HepG2 (cell line): ENCODE measurements around the gene POLDIP3. TPM values are rescaled to one million over a fixed set of nuclear protein-coding genes. Genes with fewer than 3 reads are reported as not detected.

Experiments used
- ATF7-NPFF ChIP-seq: sonication (generic); formaldehyde crosslinking; IDR thresholded peaks from 2 replicates; pipeline ENCODE4 v1.8.1; 2023; ENCODE audit warnings: mild to moderate bottlenecking, low read depth, missing genetic modification reagents, moderate library complexity
- ELF3 ChIP-seq: IDR thresholded peaks from 2 replicates; pipeline ENCODE4 v1.6.1; 2016; ENCODE audit warnings: missing genetic modification reagents, missing compliant biosample characterization
- HDAC1 ChIP-seq: sonication (generic); formaldehyde crosslinking; IDR thresholded peaks from 2 replicates; pipeline ENCODE4 v1.5.1; 2020; ENCODE audit warnings: mild to moderate bottlenecking, missing genetic modification reagents
- KDM1A ChIP-seq: IDR thresholded peaks from 2 replicates; pipeline ENCODE4 v1.6.1; 2016; ENCODE audit warnings: missing compliant biosample characterization
- MXI1 ChIP-seq: IDR thresholded peaks from 3 replicates; pipeline ENCODE4 v1.6.1; 2012; ENCODE audit warnings: low read depth, low read length, inconsistent platforms, borderline replicate concordance
- PITX1 ChIP-seq: sonication (generic); formaldehyde crosslinking; IDR thresholded peaks from 2 replicates; pipeline ENCODE4 v1.5.1; 2020; ENCODE audit warnings: mild to moderate bottlenecking, missing genetic modification reagents
- SAP130 ChIP-seq: IDR thresholded peaks from 2 replicates; pipeline ENCODE4 v1.6.1; 2016; ENCODE audit warnings: low read depth
- TEAD2 ChIP-seq: sonication (generic); formaldehyde crosslinking; IDR thresholded peaks from 2 replicates; pipeline ENCODE4 v1.9.0; 2021; ENCODE audit warnings: missing genetic modification reagents
- ZHX2 ChIP-seq, 2 experiments: sonication (generic) in 1 of 2; formaldehyde crosslinking in 1 of 2; IDR thresholded peaks; 2 replicates each; pipeline versions ENCODE4 v1.6.1 to v1.9.0; 2014 to 2022; ENCODE audit warnings: antibody characterized with exemption in 1 of 2, borderline replicate concordance in 1 of 2, inconsistent platforms in 1 of 2, low read depth in 1 of 2, missing genetic modification reagents in 1 of 2
- ZMYM2 ChIP-seq: sonication (generic); formaldehyde crosslinking; IDR thresholded peaks from 2 replicates; pipeline ENCODE4 v1.8.0; 2022; ENCODE audit warnings: mild to moderate bottlenecking, missing genetic modification reagents
- ZNF350 ChIP-seq: sonication (generic); formaldehyde crosslinking; IDR thresholded peaks from 2 replicates; pipeline ENCODE4 v1.4.0; 2020; ENCODE audit warnings: mild to moderate bottlenecking, low read depth, missing genetic modification reagents, borderline replicate concordance
- ZSCAN20 ChIP-seq: sonication (generic); formaldehyde crosslinking; IDR thresholded peaks from 2 replicates; pipeline ENCODE4 v1.4.0; 2020; ENCODE audit warnings: missing genetic modification reagents, mild to moderate bottlenecking, borderline replicate concordance
- polyA plus RNA-seq, 8 experiments: library from polyadenylated mRNA; depleted of rRNA in 3 of 8; stranded (reverse) in 7 of 8; unstranded in 1 of 8; fragments of >200 nt; fragmentation: Illumina TruSeq in 4 of 8; extraction: Trizol in 4 of 8; gene quantifications; 2 replicates each; pipeline versions ENCODE4 v1.2.1 to v1.2.3, GENCODE V29; 2011 to 2016; ENCODE audit warnings: low read depth in 4 of 8, missing spikeins in 1 of 8, mixed read lengths in 1 of 8; ENCODE audit not compliant: insufficient read depth in 1 of 8
- total RNA-seq, 5 experiments: library from RNA; depleted of rRNA; stranded (reverse); fragments of >200 nt; fragmentation: Illumina TruSeq; extraction: Trizol; gene quantifications; 2 replicates each; pipeline ENCODE4 v1.2.3, GENCODE V29; 2016; ENCODE audit warnings: low read depth in 1 of 5
- TF ChIP-seq, protein P1 (sequence below): IDR thresholded peaks from 2 replicates; pipeline ENCODE4 v1.4.0; 2020; ENCODE audit warnings: mild to moderate bottlenecking, missing genetic modification reagents
- TF ChIP-seq, protein P2 (sequence below): sonication (generic); formaldehyde crosslinking; IDR thresholded peaks from 2 replicates; pipeline ENCODE4 v1.4.0; 2020; ENCODE audit warnings: mild to moderate bottlenecking, missing genetic modification reagents, borderline replicate concordance

Gene POLDIP3
- total and polyA plus RNA-seq, 2 of the 13 experiments (the other 11 are each of a cell fraction or from before 2014, with no cell fraction given): 45.8 to 47.4 TPM

GRCh38 chr22:42641801-42642413 is 27.2 kb upstream of the POLDIP3 start (continued):
- peak; percentile 49; the same call in 1 of the 2 replicates for TF ChIP-seq HDAC1 (CRISPR knock-in tag)
- TF ChIP-seq ZSCAN20 (CRISPR knock-in tag): no peak
- TF ChIP-seq ATF7-NPFF (CRISPR knock-in tag): no peak
- no peak for TF ChIP-seq TEAD2
- peak; percentile 71 for TF ChIP-seq SAP130
- 0 out of 2 replicates have a peak, but pooled peaks have one; percentile 5 for TF ChIP-seq ZNF350
- no peak for TF ChIP-seq ZHX2 (IDR thresholded peaks at IDR 0.05; ENCODE audit: low read depth)
- TF ChIP-seq ZHX2 (CRISPR knock-in tag; IDR thresholded peaks at IDR 0.05; ENCODE audit: borderline replicate concordance): no peak
- TF ChIP-seq, protein P1, sequence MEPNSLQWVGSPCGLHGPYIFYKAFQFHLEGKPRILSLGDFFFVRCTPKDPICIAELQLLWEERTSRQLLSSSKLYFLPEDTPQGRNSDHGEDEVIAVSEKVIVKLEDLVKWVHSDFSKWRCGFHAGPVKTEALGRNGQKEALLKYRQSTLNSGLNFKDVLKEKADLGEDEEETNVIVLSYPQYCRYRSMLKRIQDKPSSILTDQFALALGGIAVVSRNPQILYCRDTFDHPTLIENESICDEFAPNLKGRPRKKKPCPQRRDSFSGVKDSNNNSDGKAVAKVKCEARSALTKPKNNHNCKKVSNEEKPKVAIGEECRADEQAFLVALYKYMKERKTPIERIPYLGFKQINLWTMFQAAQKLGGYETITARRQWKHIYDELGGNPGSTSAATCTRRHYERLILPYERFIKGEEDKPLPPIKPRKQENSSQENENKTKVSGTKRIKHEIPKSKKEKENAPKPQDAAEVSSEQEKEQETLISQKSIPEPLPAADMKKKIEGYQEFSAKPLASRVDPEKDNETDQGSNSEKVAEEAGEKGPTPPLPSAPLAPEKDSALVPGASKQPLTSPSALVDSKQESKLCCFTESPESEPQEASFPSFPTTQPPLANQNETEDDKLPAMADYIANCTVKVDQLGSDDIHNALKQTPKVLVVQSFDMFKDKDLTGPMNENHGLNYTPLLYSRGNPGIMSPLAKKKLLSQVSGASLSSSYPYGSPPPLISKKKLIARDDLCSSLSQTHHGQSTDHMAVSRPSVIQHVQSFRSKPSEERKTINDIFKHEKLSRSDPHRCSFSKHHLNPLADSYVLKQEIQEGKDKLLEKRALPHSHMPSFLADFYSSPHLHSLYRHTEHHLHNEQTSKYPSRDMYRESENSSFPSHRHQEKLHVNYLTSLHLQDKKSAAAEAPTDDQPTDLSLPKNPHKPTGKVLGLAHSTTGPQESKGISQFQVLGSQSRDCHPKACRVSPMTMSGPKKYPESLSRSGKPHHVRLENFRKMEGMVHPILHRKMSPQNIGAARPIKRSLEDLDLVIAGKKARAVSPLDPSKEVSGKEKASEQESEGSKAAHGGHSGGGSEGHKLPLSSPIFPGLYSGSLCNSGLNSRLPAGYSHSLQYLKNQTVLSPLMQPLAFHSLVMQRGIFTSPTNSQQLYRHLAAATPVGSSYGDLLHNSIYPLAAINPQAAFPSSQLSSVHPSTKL (CRISPR knock-in tag): peak; percentile 88
- TF ChIP-seq, protein P2, sequence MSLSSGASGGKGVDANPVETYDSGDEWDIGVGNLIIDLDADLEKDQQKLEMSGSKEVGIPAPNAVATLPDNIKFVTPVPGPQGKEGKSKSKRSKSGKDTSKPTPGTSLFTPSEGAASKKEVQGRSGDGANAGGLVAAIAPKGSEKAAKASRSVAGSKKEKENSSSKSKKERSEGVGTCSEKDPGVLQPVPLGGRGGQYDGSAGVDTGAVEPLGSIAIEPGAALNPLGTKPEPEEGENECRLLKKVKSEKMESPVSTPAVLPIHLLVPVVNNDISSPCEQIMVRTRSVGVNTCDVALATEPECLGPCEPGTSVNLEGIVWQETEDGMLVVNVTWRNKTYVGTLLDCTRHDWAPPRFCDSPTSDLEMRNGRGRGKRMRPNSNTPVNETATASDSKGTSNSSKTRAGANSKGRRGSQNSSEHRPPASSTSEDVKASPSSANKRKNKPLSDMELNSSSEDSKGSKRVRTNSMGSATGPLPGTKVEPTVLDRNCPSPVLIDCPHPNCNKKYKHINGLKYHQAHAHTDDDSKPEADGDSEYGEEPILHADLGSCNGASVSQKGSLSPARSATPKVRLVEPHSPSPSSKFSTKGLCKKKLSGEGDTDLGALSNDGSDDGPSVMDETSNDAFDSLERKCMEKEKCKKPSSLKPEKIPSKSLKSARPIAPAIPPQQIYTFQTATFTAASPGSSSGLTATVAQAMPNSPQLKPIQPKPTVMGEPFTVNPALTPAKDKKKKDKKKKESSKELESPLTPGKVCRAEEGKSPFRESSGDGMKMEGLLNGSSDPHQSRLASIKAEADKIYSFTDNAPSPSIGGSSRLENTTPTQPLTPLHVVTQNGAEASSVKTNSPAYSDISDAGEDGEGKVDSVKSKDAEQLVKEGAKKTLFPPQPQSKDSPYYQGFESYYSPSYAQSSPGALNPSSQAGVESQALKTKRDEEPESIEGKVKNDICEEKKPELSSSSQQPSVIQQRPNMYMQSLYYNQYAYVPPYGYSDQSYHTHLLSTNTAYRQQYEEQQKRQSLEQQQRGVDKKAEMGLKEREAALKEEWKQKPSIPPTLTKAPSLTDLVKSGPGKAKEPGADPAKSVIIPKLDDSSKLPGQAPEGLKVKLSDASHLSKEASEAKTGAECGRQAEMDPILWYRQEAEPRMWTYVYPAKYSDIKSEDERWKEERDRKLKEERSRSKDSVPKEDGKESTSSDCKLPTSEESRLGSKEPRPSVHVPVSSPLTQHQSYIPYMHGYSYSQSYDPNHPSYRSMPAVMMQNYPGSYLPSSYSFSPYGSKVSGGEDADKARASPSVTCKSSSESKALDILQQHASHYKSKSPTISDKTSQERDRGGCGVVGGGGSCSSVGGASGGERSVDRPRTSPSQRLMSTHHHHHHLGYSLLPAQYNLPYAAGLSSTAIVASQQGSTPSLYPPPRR (CRISPR knock-in tag): peak; percentile 63; the same call in 1 of the 2 replicates
- TF ChIP-seq PITX1 (CRISPR knock-in tag): 0 out of 2 replicates have a peak, but pooled peaks have one; percentile 41
- TF ChIP-seq KDM1A: no peak
- no peak for TF ChIP-seq ELF3 (CRISPR knock-in tag)
- TF ChIP-seq MXI1: peak; percentile 20; the same call in 1 of the 3 replicates
- TF ChIP-seq ZMYM2: 0 out of 2 replicates have a peak, but pooled peaks have one; percentile 34
